Lung microvascular endothelial cell (primary cell): ENCODE data around the gene L3MBTL4. TPM values are rescaled to one million over a fixed set of nuclear protein-coding genes. Genes with fewer than 3 reads are reported as not detected.

Source experiments
- DNase-seq, 2 donors: peaks; one replicate each; pipeline versions ENCODE4 v3.0.0 to v3.0.0-alpha.2; 2010; ENCODE audit warnings: low read depth in 2 of 2
- total RNA-seq: library from RNA; depleted of rRNA; stranded (reverse); fragments of >200 nt; gene quantifications from 2 replicates; pipeline ENCODE4 v1.2.1, GENCODE V29; 2014

L3MBTL4 gene
- total RNA-seq, 1 donor from 2014 or later, result 15.9 TPM

GRCh38 chr18:6255116-6255705 lies 159.5 kb downstream of the L3MBTL4 start:
- no peak for DNase-seq

GRCh38 chr18:6254456-6254855 lies 160.3 kb downstream of the L3MBTL4 start:
- DNase-seq, result no peak

GRCh38 chr18:6251084-6251483 lies 163.6 kb downstream of the L3MBTL4 start:
- no peak for DNase-seq

GRCh38 chr18:6249788-6250187 lies 164.9 kb downstream of the L3MBTL4 start:
- DNase-seq, result no peak

GRCh38 chr18:6249170-6249569 lies 165.5 kb downstream of the L3MBTL4 start:
- no peak for DNase-seq

GRCh38 chr18:6248017-6248416 lies 166.7 kb downstream of the L3MBTL4 start:
- DNase-seq, result no peak

GRCh38 chr18:6242004-6242403 lies 172.7 kb downstream of the L3MBTL4 start:
- DNase-seq, result no peak

GRCh38 chr18:6239716-6240115 lies 175.0 kb downstream of the L3MBTL4 start:
- DNase-seq, result no peak

- no peak for DNase-seq
Measured at GRCh38 chr18:6236258-6236657, 178.5 kb downstream of the L3MBTL4 start.

- no peak for DNase-seq
Measured at GRCh38 chr18:6222271-6222670, 192.4 kb downstream of the L3MBTL4 start.

- DNase-seq, result no peak
Measured at GRCh38 chr18:6221602-6222014, 193.1 kb downstream of the L3MBTL4 start.

- no peak for DNase-seq
Measured at GRCh38 chr18:6220129-6220528, 194.6 kb downstream of the L3MBTL4 start.

GRCh38 chr18:6219116-6219717 lies 195.5 kb downstream of the L3MBTL4 start:
- peak; percentile 24 to 54 for DNase-seq

GRCh38 chr18:6215888-6216287 lies 198.8 kb downstream of the L3MBTL4 start:
- DNase-seq, result no peak

GRCh38 chr18:6211174-6211504 lies 203.6 kb downstream of the L3MBTL4 start:
- no peak for DNase-seq

- no peak for DNase-seq
Measured at GRCh38 chr18:6210349-6211173, 204.2 kb downstream of the L3MBTL4 start.

- DNase-seq, result no peak
Measured at GRCh38 chr18:6207941-6208340, 206.8 kb downstream of the L3MBTL4 start.

- DNase-seq, result no peak
Measured at GRCh38 chr18:6207116-6207515, 207.6 kb downstream of the L3MBTL4 start.

- DNase-seq, result no peak
Measured at GRCh38 chr18:6205706-6206105, 209.0 kb downstream of the L3MBTL4 start.

GRCh38 chr18:6204476-6204875 lies 210.2 kb downstream of the L3MBTL4 start:
- no peak for DNase-seq

- DNase-seq, result no peak
Measured at GRCh38 chr18:6203791-6204190, 210.9 kb downstream of the L3MBTL4 start.

- no peak for DNase-seq
Measured at GRCh38 chr18:6202861-6203260, 211.8 kb downstream of the L3MBTL4 start.
